ENCODE results near the gene LETMD1. TPM values are rescaled to one million over a fixed set of nuclear protein-coding genes. Genes with fewer than 3 reads are reported as not detected.
A peak's percentile ranks its signal among the peaks of the same experiment; 100 is the strongest.

The LETMD1 gene
- total and polyA plus RNA-seq, 3 donors from 2014 or later: 61.2 to 75.3 (median 72.7) TPM

- peak overlapping the region; percentile 95 to 96 for H3K27ac ChIP-seq
- peak overlapping the region; percentile 76 to 88 for H3K4me3 ChIP-seq
- no peak for DNase-seq
- TF ChIP-seq, protein P1, sequence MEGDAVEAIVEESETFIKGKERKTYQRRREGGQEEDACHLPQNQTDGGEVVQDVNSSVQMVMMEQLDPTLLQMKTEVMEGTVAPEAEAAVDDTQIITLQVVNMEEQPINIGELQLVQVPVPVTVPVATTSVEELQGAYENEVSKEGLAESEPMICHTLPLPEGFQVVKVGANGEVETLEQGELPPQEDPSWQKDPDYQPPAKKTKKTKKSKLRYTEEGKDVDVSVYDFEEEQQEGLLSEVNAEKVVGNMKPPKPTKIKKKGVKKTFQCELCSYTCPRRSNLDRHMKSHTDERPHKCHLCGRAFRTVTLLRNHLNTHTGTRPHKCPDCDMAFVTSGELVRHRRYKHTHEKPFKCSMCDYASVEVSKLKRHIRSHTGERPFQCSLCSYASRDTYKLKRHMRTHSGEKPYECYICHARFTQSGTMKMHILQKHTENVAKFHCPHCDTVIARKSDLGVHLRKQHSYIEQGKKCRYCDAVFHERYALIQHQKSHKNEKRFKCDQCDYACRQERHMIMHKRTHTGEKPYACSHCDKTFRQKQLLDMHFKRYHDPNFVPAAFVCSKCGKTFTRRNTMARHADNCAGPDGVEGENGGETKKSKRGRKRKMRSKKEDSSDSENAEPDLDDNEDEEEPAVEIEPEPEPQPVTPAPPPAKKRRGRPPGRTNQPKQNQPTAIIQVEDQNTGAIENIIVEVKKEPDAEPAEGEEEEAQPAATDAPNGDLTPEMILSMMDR (IDR thresholded peaks at IDR 0.05): no peak
- no peak for TF ChIP-seq POLR2A (IDR thresholded peaks at IDR 0.05)
- H3K9me3 ChIP-seq: no peaks in the 10 kb centered on the region
- intact Hi-C loops (cut with DNase I; ENCODE audit: low total_unique reads): no loop called here
- peaks cover 17% of the 10 kb centered on the region for H3K4me1 ChIP-seq
- no peaks in the 10 kb centered on the region for H3K36me3 ChIP-seq (ENCODE audit: low read depth, missing control alignments)
- 16 to 27% methylated on average over 14 of the region's 14 CpGs for WGBS, 2 donors
- no peaks in the 10 kb centered on the region for H3K27me3 ChIP-seq
Observed at GRCh38 chr12:51048661-51049251, 629 bp downstream of the LETMD1 start.

DNA sequence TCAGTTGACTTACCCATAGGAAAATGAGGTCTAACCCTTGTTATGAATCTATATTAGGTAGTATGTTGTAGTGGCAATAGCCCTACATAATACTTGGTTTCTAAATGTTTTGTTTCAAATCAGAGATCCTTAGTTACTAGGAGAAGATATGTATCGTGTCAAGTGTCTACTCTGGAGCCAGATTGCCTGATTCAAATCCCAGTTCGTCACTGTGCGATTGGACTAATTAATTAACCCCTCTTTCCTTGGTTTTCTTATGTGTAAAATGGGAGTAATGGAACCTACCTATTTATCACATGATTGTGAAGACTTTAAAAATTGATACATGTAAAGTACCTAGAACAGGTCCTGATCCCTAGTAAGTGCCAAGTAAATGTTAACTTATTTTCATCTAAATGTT, 1.4 kb downstream of the LETMD1 start:
- H3K9me3 ChIP-seq: no peaks in the 10 kb centered on the region
- no peak for DNase-seq
- no peaks in the 10 kb centered on the region for H3K36me3 ChIP-seq (ENCODE audit: low read depth, missing control alignments)
- intact Hi-C loops (cut with DNase I; ENCODE audit: low total_unique reads): no loop called here
- H3K4me3 ChIP-seq: no peak overlapping the region
- no peaks in the 10 kb centered on the region for H3K27me3 ChIP-seq
- no peak overlapping the region for H3K27ac ChIP-seq
- 60 to 71% methylated on average over 3 of the region's 3 CpGs for WGBS, 2 donors
- peaks cover 17% of the 10 kb centered on the region for H3K4me1 ChIP-seq
- TF ChIP-seq, protein P1 (IDR thresholded peaks at IDR 0.05): no peak
- TF ChIP-seq POLR2A (IDR thresholded peaks at IDR 0.05): no peak

DNA sequence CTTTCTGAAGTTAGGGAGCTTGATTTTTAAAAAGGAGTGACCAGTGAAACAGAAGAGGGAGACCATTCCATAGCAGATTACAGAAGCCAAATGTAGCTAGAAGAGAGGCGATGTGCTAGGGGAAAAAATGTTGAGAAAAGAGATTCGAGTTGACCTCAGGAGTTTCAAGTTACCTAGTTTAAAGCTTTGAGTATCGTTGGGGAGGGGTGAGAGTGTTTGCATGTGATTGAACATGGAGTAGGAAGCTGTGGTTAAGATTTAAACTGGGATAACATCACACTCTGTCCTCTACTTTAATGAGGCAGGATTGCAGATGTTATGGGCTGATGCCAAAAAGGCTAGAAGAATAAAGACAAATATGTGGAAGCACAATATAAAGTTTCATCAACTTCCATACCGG, 3.7 kb downstream of the LETMD1 start:
- Histone ChIP-seq H3K9me3 (no peaks in the 10 kb centered on the region), H3K27ac (no peak overlapping the region), H3K27me3 (no peaks in the 10 kb centered on the region), H3K4me1 (peaks cover 17% of the 10 kb centered on the region), H3K36me3 (ENCODE audit: low read depth, missing control alignments) (no peaks in the 10 kb centered on the region), H3K4me3 (no peak overlapping the region)
- DNase-seq: no peak
- intact Hi-C loops (cut with DNase I; ENCODE audit: low total_unique reads): loop anchor here (2.0 kb wide), 1 partner anchor 25 kb away; the partner anchor contains the start of gene SLC11A2
- TF ChIP-seq, protein P1 (IDR thresholded peaks at IDR 0.05): no peak
- TF ChIP-seq POLR2A (IDR thresholded peaks at IDR 0.05): no peak
- 57 to 67% methylated on average over 4 of the region's 4 CpGs for WGBS, 2 donors

DNA sequence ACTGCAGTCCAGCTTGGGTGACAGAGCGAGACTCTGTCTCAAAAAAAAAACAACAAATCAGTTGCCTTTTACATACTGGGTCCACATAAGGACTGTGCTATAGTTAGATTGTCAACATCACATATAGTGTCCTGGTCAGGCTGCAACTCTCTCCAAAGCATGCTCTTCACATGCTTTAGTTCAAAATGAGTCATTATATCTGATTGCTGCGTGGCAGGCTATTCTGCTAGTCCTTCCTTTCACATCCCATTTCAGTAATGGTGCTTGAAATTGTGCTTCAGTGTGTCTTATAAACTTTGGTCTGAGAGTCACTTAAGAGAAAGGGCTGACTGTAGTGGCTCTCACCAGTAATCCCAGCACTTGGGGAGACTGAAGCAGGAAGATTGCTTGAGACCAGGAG, 6.9 kb downstream of the LETMD1 start:
- Histone ChIP-seq H3K4me3 (no peak overlapping the region), H3K4me1 (no peaks in the 10 kb centered on the region), H3K36me3 (ENCODE audit: low read depth, missing control alignments) (no peaks in the 10 kb centered on the region), H3K27me3 (no peaks in the 10 kb centered on the region), H3K9me3 (no peaks in the 10 kb centered on the region), H3K27ac (no peak overlapping the region)
- no peak for TF ChIP-seq POLR2A (IDR thresholded peaks at IDR 0.05)
- TF ChIP-seq, protein P1 (IDR thresholded peaks at IDR 0.05): no peak
- intact Hi-C loops (cut with DNase I; ENCODE audit: low total_unique reads): no loop called here
- DNase-seq: no peak
- WGBS, 2 donors: 84 to 92% methylated on average over 2 of the region's 2 CpGs

- Histone ChIP-seq H3K36me3 (ENCODE audit: low read depth, missing control alignments) (no peaks in the 10 kb centered on the region), H3K4me3 (no peak overlapping the region), H3K4me1 (no peaks in the 10 kb centered on the region), H3K27me3 (no peaks in the 10 kb centered on the region), H3K9me3 (no peaks in the 10 kb centered on the region), H3K27ac (no peak overlapping the region)
- no peak for DNase-seq
- WGBS, 2 donors: 86 to 87% methylated on average over 5 of the region's 5 CpGs
- TF ChIP-seq POLR2A (IDR thresholded peaks at IDR 0.05): no peak
- TF ChIP-seq, protein P1 (IDR thresholded peaks at IDR 0.05): no peak
- intact Hi-C loops (cut with DNase I; ENCODE audit: low total_unique reads): no loop called here
Observed at GRCh38 chr12:51056242-51056641, 8.1 kb downstream of the LETMD1 start.

Data from testis (tissue), 3 donors.